Endometrial microvascular endothelial cells (primary cell): ENCODE measurements around the gene STK24. TPM values are rescaled to one million over a fixed set of nuclear protein-coding genes. Genes with fewer than 3 reads are reported as not detected.

Source experiments
- in situ Hi-C: cut with HindIII; loops from 2 replicates; pipeline ENCODE4 v1.10.0; 2017; ENCODE audit warnings: low sequenced_read_pairs, low pct_unique_long_range_greater_than_20kb; ENCODE audit errors: inconsistent ontology term
- total RNA-seq: library from RNA; depleted of rRNA; stranded (reverse); fragments of >200 nt; gene quantifications from one replicate; pipeline ENCODE4 v1.2.3, GENCODE V29; 2015; ENCODE audit errors: inconsistent ontology term

Gene STK24
- total RNA-seq, 1 donor from 2014 or later: 93.2 TPM

- in situ Hi-C loops: no loop called here
Measured at GRCh38 chr13:98484289-98485219, 92.4 kb downstream of the STK24 start.

DNA sequence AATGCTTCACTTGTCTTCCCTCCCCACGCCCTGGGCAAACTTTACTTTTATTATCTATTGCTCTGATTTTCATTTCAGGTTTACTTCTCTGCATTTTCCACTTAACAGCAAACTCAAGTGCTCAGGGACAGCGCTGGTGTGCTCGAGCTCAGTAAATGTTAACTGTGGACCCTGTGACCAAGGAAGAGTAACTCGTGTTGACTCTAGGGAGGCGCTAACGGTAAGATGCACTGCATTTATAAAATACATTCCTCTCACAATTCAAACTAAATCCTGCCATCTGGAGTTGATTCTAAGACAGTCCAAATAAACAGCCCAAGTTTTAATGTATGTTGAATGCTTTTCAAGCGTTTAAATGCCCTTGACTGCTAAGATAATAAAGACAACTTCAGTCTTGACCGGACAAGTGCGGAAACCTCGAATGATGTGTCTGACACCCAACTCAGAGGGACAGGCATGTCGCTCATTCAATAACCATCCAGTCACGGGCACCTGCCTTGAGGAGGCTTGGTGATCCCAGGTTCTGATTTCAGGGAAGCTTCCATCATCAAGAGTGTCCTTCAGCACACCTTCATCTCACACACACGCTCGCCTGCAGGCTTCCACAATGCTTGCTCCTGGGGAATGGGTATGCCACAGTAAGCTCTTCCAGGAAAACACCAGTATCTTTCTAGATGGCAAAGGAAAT is 93.2 kb downstream of the STK24 start:
- in situ Hi-C loops: no loop called here

GRCh38 chr13:98482476-98483444 is 94.1 kb downstream of the STK24 start:
- in situ Hi-C loops: no loop called here

GRCh38 chr13:98480915-98481877 is 95.7 kb downstream of the STK24 start:
- in situ Hi-C loops: no loop called here

DNA sequence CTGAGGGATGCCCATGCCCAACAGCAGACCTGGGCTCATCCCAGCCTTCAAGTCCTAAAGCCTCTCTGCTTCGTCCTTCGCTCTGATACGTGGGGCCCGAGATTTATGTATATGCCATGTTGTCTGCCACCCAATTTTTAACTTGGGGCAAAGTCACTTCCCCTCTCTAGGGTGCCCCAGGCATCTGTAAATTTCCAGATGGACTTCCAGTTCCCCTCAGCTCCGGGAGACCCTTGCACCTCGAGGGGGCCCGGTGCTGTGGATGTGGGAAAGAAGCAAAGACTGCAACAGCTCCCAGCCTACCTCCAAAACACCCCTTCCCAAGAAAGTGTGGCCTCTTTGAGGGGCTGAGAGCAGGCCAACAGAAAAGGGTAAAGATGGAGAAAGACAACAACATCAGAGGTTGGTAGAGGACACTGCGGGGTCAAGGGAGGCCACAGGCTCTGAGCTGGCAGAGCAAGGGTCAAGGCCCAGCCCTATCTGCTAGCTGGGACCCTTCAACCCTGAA is 97.4 kb downstream of the STK24 start:
- in situ Hi-C loops: no loop called here

GRCh38 chr13:98478189-98479129 is 98.4 kb downstream of the STK24 start:
- in situ Hi-C loops: no loop called here

- in situ Hi-C loops: no loop called here
Measured at GRCh38 chr13:98476538-98476966, 100.4 kb downstream of the STK24 start.

- in situ Hi-C loops: no loop called here
Measured at GRCh38 chr13:98476106-98476505, 100.8 kb downstream of the STK24 start.

DNA sequence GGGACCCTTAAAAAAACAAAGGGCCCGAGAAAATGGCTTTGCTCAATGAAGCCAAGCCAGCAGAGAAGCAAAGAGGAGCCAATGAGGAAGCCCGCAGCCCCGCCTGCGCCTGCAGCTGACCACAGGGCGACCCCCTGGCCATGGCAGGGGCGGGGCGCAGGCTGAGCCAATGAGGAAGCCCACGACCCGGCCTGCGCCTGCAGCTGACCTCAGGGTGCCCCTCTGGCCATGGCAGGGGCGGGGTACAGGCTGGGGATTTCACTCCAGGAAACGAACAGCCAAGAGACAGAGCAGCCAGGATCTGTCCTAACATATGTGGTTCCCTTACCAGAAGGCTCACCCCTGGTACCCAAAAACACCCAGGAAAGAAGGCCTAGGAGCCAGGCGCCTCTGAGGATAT is 101.4 kb downstream of the STK24 start:
- in situ Hi-C loops: no loop called here

GRCh38 chr13:98474761-98475160 is 102.1 kb downstream of the STK24 start:
- in situ Hi-C loops: no loop called here

DNA sequence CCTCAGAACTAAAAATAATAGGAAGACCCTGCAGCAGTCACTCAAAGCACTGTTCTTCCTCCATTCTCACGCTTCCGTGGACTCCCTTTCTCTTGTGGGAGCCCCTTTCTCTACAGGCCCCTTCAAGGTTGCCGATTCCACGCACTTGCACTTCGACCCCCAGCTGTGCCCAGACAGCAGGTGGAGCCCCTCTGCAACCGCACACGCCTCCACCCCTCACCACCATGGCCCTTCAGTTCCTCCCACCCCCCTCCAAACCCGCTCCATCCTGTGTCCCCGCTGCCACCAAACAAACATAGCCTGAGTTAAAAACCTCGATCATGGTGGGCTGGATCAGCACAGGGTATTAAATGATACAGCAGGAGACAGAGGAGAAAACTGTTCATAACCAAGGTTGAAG is 102.6 kb downstream of the STK24 start:
- in situ Hi-C loops: no loop called here

GRCh38 chr13:98473788-98474144 is 103.1 kb downstream of the STK24 start:
- in situ Hi-C loops: no loop called here

DNA sequence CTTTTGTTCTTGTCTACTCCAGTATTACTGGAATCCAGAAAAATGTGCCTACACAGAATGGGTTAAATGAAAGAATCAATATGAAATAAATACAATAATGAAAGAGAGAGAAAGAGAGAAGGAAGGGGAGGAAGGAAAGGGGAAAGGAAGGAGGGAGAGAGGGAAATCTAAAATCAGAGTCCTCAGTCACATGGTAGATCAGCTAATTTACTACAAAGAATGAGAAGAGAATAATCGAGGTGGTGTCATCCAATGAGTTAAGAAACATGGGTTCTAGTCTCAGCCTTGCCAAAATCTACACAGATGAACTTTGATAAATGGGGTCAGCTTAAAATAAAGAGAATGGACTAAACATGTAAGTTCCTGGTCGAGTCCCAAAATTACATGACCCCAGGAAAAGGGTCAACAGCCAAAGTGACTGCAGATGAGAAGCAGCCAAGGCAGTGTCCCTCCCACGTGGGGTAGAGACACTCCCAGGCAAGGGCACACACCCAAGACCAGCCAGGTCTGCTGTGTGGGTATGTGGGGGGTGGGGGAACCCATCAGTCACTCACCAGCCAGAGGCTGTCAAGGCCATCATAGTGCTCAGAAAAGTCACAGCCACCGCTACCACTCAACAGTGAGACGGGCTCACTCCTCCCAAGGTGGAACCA is 103.6 kb downstream of the STK24 start:
- in situ Hi-C loops: no loop called here

DNA sequence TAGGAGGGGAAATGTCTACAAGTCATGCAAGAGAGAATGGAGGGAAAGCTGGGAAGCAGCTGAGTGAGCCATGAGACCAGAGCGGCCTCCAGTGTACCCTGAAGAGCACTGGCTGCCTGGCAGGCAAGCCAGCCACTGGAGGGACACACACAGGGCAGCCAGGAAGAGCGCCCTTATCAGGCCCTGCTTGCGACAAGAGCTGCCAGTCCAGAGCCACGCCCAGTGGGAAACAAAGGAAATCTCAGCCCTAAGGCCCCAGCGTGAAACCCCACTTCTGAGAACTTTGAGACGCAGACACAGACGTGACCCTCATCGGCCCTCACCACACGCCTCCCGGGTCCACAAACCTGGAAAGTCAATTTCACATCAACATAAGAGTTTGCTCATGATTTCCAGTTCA is 105.0 kb downstream of the STK24 start:
- in situ Hi-C loops: no loop called here

DNA sequence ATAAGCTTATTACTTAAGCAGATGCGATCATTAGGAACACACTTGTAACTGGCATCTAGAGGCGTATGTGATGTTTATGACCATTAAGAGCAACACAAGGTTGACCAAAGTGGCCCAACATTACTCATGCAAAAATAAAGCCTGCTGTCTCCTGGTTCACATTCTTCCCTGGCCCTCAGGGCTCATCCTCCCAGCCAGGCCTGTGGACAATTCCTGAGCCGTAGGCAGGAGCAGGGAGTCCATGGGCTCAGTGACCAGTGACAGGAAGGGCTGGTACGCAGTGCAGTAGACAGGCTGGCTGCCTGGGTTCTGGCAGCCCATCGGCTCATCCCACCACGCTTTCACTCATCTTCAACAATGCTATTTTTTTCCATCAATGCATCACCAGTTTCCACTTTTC is 106.0 kb downstream of the STK24 start:
- in situ Hi-C loops: no loop called here

GRCh38 chr13:98468929-98469328 is 108.0 kb downstream of the STK24 start:
- in situ Hi-C loops: no loop called here
